Stimulated activated CD4-positive, alpha-beta T cell treated with anti-CD3 and anti-CD28 coated beads, Interleukin-12 subunit alpha, Interleukin-12 subunit beta, amount 100 ng/mL, for 4 hours (primary cell): ENCODE data around the gene ZNF598.

Source experiments
- DNase-seq: peaks from one replicate; pipeline ENCODE4 v3.0.0-alpha.2; 2020

Gene ZNF598

DNA sequence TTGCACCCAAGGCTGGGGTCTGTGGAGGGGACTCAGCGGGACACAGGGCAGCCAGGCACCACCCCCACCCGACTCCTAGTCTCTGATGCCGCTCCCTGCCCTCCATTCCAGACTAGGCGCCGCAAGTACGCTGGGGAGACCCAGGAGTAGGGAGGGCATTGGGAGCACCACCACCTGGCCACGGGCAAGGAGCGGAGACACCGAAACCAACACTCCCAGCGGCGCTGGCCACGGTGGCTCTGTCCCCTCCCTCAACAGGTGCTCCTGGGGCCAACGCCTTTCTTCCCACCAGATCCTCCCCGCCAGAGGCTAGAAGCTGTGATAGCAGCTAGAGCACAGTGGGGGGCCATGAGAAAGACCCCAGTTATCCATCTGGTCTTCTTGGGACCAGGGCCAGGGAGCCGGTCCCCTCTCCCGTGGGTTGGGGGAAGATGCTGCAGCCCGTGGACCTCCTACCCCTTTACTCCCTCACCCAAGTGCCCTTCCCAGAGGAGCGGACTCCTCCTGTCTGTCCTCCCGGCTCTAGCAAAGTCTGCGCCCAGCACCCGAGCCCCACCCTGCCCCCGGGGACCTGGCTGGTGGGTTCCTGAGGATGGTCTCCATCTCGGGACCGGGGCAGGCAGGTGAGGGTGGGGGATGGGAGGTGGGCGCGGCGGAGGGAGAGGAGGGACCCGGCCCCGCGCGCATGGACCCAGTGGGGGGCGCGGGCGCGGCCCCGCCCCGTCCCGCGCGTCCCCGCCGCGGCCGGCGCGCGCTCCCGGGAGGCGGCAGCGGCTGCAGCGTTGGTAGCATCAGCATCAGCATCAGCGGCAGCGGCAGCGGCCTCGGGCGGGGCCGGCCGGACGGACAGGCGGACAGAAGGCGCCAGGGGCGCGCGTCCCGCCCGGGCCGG, 20.2 kb downstream of the ZNF598 start, which contains the start of gene SYNGR3:
Gene SYNGR3 (plus strand): TSS at position 762 of the 892 bp plus-strand sequence. CDS start 133 bp downstream, outside the sequence.
- no peak for DNase-seq

DNA sequence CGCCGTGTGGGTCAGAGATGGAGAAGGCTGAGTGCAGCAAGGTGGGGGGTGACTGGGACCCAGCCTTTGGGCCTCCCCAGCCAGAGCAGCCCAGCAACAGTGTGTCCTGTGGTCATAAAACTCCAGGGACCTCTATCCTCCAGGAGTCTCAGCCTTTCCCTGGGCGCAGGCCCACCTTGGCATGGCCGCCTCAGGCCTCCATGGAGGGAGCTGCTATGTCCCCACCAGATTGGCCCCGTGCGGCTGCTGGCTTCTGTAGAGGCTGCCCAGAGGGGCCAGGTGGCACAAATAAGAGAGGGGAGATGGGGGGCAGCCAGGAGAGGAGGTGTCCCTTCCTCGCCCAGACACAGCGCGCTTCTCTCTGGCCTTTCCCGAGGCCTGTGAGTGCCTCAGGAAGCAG, 22.4 kb downstream of the ZNF598 start:
- DNase-seq: no peak

DNA sequence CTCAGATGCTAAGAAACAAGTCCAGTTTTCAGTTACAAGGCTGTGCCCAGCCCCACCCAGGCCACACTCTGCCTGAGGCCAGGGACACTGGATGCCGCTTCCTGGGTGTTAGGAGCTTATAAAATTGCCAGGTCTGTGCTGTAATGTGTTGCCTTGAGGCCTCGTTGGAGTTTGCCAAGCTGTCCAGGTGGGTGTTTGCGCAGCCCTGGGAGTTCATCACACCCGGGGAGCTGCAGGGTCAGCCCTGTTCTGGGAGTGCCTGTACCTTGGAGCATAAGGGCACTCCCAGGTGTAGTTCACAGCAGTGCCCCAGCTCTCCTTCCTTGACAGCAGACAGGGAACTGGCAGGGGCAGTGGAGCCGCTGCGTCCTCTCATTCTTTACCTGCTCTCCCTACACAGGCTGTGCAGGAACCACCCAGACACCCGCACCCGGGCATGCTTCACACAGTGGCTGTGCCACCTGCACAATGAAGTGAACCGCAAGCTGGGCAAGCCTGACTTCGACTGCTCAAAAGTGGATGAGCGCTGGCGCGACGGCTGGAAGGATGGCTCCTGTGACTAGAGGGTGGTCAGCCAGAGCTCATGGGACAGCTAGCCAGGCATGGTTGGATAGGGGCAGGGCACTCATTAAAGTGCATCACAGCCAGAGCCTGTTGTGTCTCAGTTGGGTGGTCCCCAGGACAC, 24.0 kb downstream of the ZNF598 start:
- DNase-seq: no peak

DNA sequence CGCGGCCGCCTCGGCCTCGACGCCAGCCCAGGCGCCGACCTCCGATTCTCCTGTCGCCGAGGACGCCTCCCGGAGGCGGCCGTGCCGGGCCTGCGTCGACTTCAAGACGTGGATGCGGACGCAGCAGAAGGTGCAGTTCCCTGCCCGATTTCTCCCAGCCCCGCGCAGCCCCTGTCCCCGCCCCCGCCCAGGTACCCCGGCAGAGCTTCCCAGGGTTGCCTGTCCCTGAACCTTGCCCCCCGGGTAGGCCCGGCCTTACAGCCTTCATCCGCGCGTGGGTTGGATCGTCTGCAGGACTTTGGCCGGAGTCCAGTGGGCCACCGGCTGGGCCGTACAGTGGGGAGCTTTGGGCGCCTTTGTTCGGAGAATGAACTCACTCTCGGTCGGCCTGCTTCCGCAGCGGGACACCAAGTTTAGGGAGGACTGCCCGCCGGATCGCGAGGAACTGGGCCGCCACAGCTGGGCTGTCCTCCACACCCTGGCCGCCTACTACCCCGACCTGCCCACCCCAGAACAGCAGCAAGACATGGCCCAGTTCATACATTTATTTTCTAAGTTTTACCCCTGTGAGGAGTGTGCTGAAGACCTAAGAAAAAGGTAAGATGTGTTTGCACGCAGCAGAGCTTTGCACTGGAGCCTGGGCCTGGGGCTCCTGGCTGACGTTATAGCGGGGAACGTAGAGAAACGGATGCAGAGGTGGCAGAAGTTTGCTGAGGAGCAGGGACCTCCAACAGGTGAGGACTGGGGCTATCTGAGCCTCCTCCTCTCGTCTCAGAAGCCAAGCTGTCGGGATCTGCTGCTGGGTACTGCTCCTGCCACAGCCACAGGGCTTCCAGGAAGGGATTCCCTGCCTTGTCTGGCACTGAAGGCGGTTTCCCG, 25.0 kb downstream of the ZNF598 start:
- DNase-seq: no peak

DNA sequence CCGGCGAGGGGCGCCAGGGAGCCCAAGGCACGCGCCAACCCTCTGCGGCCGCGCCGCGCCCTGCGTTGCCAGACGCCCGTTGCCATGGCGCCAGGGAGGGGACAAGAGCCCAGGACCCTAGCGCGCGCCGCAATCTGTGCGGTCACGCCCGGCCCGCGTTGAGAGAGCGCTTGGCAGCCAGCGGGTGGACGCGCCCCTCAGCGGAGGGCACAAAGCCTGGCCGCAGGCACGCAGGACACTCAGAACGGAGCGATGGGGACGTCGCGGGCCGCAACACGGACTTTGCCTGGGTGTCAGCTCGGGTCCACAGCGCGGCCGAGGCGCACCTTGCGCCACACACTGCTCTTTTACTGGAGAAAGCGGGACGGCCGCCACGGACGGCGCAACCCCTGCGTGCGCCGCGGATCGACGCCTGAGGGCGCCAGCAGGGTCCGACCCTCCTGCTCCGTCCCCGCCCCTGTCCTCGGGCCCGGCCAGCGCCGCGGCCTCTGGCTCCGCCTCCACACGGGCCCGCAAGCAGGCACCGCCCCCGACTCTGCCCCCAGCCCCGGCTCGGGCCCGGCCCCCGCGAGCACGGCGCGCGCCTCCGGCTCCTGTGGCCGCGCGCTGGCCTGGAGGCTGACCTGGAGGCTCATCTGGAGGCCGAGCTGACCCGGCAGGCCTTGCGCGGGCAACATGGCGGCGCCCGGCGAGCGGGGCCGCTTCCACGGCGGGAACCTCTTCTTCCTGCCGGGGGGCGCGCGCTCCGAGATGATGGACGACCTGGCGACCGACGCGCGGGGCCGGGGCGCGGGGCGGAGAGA, 25.9 kb downstream of the ZNF598 start, which contains the start of gene GFER:
Gene GFER (plus strand): TSS at position 650 of the 803 bp plus-strand sequence. CDS start 26 bp downstream, at position 676.
- DNase-seq: peak; percentile 69

DNA sequence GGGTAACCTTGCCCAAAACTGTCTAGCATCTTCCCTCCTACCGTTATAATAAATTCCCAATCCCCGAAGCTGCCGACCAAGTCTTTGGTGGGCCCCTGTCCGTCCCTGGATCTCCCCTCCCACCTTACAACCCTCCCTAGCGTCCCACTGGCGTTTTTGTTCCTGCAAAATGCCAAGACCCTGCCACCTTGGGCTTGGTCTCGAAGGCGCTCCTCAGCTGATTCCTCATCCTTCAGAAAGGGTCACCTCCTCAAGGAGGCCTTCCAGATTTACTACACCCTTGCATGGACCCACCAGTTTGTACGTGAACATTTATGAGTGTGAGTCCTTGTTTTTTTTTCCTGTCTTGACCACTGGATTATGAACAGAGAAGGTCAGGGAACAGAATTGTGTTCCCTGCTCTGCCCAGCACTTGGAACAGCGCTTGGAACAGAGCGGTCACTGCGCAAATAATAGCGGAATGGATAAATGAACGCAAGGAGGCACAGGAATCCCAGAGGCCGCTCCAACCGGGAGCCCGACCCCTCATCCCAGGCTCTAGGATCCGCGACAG, 26.6 kb downstream of the ZNF598 start:
- no peak for DNase-seq

DNA sequence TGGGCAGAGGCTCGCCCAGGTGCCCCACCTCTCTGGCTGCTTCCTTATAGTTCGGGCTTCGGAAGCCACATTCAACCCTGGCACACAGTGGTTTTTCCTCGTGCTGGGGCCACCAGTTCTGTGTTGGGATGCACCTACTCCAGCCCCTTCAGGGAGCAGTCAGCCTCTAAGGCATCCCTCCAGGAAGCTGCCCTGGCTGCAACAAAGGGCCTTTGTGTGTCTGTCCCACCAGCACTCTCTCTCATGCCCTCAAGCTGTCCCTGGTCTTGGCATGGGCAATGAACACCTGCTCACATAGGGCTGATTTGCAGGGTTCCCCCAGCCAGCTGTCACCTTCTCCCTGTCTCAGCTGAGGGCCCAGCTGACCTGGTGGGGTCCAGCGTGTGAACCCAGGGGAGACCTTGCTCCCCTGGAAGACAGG, 27.6 kb downstream of the ZNF598 start:
- DNase-seq: no peak

DNA sequence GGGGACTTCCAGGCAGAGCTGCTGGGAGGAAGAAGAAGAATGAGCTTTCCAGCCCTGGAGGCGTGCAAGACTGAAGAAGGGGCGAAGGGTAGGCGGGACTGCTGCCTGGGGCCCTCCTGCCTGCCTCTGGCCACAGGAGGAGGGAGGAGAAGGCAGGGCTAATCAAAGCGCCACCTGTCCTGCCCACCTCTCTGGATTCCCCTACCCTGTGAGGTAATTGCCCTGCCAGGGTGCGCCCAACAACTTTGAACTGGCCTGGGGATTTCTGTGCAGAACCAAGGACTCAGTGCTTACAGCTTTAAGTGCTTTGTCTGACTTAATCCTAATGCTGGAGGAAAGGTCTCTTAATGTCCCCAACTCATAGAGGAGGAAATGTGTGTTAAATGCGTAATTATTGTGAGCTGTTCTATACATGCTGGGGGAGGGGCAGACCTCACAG, 28.2 kb downstream of the ZNF598 start, which contains the start of gene NOXO1:
Gene NOXO1 (minus strand): TSS at position 72 of the 439 bp plus-strand sequence. CDS start 290 bp downstream, outside the sequence.
- DNase-seq: no peak

DNA sequence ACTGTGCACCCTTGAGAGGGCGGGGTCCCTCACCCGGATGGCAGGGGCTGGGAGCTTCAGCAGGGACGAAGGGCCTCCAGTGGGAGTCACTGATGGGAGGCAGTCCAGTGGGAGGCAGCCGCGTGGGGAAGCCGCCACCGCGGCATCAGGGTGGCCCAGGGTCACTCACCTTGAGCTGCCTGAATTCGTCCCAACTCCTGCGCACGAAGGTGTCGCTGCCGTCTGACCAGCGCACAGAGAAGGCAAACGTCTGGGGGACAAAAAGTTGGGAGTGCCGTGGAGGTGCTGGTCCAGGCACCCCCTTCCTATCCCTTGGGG, 28.9 kb downstream of the ZNF598 start:
- no peak for DNase-seq

DNA sequence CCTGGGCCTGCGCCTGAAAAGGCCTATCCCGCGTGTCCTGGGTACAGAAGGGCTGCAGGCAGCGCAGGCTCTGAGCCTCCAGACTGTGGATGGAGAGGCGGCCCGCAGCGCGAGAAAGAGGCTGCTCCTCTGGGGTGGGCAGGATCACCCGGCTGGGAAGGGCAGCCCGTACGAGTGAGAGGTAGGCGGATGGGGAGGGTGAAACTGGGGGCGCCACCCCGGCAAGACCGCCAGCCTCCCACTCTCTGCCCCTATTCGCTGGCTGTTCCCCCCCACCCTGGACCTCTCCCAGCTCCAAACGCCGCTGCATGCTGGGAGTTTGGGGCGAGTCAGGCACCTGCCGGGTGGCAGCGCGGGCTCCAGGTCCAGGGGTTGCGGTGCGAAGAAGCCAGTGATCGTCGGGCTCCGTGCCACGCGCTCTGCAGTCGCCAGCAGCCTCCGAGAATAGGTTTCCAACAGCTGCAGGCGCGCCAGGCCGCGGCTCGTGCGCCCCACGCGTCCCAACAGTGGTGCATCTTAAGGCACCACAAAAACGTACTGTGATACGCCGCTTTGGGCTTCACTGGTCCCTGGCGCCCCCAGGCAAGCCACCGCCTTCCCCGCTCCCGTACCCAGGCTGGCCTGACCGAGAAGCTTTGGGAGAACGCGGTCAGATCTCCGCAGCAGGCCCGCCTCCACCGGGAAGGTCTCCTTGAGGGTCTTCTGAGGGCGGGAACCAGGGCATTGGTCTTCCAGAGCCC, 29.4 kb downstream of the ZNF598 start:
- no peak for DNase-seq

DNA sequence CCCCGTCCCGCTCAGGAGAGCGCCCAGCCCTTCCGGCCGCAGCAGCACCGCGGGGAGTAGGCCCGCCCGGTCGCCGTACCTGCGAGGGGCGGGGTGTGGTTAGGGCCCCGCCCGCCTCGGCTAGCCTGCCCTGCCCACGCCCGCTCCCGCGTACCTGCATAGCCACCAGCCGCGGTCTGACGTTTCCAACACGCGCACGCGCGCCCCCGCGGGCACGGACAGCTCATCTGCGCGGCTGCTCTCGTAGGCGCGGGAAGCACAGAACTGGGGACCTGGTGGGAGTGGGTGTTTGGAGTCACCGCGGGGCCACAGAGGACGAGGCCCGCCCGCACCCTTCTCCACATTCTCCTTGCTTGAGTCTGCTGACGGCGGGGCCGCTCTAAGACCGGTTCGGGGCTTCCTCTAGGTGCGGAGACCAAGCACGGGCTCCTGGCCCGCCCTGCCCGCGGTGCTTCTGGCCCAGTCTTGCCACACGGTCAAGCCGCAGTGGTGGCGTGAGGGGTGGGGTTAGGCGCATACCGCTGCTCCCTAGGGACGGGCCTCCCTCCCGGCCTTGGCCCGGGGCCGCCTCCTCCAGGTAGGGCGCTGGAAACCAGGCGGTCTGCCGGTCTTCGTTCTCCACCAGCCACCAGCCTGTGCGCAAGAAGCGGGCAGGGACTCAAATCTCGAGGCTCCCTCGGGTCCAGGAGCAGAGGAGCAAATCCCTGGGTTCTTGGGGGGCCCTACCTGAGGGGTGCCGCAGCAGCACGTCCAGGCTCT, 30.2 kb downstream of the ZNF598 start:
- DNase-seq: peak; percentile 48

DNA sequence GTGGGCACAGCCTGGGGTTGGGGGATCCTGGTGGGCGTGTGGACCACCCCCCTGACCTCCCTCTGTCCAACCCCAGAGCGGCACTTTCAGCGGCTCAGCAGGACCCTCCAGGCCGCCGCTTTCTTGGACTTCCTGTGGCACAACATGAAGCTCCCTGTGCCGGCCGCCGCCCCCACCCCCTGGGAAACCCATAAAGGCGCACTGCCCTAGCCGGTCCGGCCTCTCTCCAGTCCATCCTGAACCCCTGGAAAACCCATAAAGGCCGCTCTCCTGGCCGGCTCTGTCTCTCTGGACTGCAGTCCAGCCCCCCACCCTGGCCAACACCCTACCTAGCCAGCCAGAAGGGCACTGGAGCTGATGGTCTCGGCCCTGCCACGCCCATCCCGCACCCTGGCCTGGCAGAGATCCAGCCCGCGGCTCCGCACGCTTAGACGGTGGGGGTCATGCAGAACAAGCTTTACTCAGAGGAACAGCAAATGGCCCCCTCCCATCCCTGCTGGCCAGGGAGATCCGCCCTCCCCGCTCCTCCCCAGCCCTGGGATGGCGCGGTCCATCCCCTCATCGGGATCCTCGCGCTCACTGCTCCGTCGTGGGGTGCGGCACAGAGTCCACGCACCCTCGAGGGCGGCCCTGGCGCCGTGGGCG, 31.0 kb downstream of the ZNF598 start:
- no peak for DNase-seq

DNA sequence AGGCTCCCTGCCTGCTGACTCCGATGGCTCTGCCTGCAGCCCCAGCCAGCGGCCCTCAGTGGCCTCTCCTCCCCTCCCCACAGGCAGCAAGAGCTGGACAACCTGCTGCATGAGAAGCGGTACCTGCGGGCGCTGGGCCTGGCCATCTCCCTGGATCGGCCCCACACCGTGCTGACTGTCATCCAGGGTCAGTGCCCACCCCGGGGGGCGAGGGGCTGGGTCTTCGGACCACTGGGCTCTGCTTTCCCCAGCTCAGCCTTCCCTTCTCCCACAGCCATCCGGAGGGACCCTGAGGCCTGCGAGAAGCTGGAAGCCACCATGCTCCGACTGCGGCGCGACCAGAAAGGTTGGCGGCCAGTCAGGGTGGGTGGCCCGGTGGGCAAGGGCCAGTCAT, 31.7 kb downstream of the ZNF598 start:
- DNase-seq: no peak

DNA sequence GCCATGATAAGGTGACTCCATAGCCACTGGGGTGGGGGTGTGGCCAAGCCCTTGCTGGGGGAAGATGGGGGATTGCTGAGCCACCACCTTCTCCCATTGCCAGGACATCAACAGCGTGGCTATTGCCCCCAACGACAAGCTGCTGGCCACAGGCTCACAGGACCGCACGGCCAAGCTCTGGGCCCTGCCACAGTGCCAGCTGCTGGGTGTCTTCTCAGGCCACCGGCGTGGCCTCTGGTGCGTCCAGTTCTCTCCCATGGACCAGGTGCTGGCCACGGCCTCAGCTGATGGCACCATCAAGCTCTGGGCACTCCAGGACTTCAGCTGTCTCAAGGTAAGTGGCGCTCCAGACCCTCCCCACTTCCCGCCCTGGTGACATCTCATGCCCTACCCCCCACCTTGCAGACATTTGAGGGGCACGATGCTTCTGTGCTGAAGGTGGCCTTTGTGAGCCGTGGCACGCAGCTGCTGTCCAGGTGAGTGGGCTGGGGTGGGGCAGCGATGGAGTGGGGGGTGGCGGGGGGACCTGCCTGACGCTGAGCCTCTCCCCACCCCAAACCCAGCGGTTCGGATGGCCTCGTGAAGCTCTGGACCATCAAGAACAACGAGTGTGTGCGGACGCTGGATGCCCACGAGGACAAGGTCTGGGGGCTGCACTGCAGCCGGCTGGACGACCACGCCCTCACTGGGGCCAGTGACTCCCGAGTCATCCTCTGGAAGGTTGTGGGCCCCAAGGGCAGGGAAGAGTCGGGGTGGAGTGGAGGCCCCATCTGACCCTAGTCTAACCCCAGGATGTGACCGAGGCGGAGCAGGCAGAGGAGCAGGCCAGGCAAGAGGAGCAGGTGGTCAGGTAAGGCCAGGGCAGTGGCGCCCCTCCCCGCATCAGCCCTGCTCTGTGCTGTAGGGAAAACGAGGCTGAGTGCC, 32.4 kb downstream of the ZNF598 start:
- no peak for DNase-seq

DNA sequence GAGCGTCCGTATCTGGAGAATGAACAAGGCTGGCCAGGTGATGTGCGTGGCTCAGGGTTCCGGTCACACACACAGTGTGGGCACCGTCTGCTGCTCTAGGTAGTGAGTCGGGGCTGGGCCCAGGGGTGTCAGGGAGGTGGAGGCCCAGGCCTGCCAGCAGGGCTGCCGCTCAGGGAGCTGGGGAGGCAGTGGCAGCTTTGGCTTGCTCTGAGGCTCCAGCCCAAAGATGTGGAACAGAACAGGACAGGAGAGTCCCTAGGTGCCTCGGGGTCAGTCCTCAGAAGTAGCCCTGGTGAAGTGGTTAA, 33.5 kb downstream of the ZNF598 start:
- DNase-seq: no peak

DNA sequence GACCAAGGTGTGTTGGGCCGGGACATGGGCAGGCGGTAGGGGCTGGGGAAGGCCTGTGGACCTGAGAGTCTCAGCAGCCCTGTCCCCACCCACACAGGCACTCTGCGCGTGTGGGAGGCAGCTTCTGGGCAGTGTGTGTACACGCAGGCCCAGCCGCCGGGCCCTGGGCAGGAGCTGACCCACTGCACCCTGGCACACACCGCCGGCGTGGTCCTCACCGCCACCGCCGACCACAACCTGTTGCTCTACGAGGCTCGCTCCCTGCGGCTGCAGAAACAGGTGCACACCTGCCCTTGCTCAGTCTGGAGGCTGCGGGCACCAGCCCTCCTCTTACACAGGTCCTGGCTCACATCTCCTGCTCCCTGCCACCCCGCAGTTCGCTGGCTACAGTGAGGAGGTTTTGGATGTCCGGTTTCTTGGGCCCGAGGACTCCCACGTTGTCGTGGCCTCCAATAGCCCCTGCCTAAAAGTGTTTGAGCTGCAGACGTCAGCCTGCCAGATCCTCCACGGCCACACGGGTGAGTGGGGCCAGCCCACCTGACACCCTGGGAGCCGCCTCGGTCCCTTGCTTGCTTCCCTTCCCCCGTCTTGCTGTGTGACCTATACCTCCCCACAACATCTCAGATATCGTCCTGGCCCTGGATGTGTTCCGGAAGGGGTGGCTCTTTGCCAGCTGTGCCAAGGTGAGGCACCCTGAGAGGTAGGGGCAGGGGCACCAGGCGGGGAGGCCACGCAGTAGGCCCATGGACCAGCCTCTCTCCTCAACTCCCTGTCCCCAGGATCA, 34.0 kb downstream of the ZNF598 start:
- no peak for DNase-seq

DNA sequence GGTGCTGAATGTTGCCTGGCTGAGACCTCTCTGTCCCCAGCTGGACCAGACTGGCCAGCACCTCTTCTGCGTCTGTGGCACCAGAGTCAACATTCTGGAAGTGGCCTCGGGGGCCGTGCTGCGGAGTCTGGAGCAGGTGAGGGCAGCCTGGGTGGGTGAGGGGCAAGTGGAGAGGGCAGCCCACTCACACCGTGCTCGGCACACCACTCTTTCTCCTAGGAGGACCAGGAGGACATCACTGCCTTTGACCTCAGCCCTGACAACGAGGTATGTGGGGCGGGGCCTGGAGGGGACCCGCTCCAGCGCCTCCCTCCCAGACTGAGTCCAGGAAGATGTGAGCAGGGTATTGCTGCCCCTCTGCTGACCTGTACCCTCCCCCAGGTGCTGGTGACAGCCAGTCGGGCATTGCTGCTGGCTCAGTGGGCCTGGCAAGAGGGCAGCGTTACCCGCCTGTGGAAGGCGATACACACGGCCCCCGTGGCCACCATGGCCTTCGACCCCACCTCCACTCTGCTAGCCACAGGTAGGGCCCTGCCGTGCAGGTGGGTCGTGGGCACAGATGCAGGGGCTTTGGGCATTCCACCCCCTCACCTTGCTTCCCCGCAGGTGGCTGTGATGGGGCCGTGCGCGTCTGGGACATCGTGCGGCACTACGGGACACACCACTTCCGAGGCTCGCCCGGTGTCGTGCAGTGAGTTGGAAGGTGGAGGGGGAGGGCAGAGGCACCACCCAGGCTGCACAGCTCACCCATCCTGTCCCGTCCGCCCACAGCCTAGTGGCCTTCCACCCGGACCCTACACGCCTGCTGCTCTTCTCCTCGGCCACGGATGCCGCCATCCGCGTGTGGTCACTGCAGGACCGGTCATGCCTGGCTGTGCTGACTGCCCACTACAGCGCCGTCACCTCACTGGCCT, 35.2 kb downstream of the ZNF598 start:
- no peak for DNase-seq
